ENCODE measurements around the gene CAPRIN2. TPM values are rescaled to one million over a fixed set of nuclear protein-coding genes. Genes with fewer than 3 reads are reported as not detected.

The CAPRIN2 gene
- total RNA-seq, 4 donors from 2014 or later: 20.8 to 71.7 (median 46.2) TPM

- WGBS, 2 donors: 1% methylated on average over 13 to 31 of the region's 40 CpGs
- no peak for TF ChIP-seq CTCF (IDR thresholded peaks at IDR 0.05)
- TF ChIP-seq EP300 (IDR thresholded peaks at IDR 0.05): no peak
- no peak for TF ChIP-seq POLR2A (IDR thresholded peaks at IDR 0.05)
- Histone ChIP-seq H3K36me3 (peaks cover 0 to under 1% (median 0%) of the 10 kb centered on the region in 3 donors), H3K4me1 (peaks cover 0 to 33% (median 5%) of the 10 kb centered on the region in 4 donors), H3K9me3 (no peaks in the 10 kb centered on the region), H3K27ac (peak overlapping the region; percentile 66 to 95 (median 80)), H3K27me3 (no peaks in the 10 kb centered on the region), H3K4me3 (peak overlapping the region; percentile 77 to 81 (median 78))
- DNase-seq (ENCODE audit: low spot score in 2 of 2): peak in 1 of 2 donors; percentile 5
These were observed 385 bp downstream of the CAPRIN2 start for GRCh38 chr12:30754383-30754749.

- Histone ChIP-seq H3K36me3 (peaks cover 0 to 6% (median 0%) of the 10 kb centered on the region in 3 donors), H3K9me3 (no peaks in the 10 kb centered on the region), H3K4me3 (peak overlapping the region; percentile 77 to 81 (median 78)), H3K4me1 (peaks cover 0 to 33% (median 5%) of the 10 kb centered on the region in 4 donors), H3K27me3 (no peaks in the 10 kb centered on the region), H3K27ac (peak overlapping the region; percentile 66 to 95 (median 80))
- TF ChIP-seq EP300 (IDR thresholded peaks at IDR 0.05): no peak
- TF ChIP-seq POLR2A (IDR thresholded peaks at IDR 0.05): no peak
- TF ChIP-seq CTCF (IDR thresholded peaks at IDR 0.05): no peak
- DNase-seq (ENCODE audit: low spot score in 2 of 2): no peak
- WGBS, 2 donors: 9 to 11% methylated on average over 18 of the region's 18 CpGs
These were observed 884 bp downstream of the CAPRIN2 start for GRCh38 chr12:30753751-30754382.

DNA sequence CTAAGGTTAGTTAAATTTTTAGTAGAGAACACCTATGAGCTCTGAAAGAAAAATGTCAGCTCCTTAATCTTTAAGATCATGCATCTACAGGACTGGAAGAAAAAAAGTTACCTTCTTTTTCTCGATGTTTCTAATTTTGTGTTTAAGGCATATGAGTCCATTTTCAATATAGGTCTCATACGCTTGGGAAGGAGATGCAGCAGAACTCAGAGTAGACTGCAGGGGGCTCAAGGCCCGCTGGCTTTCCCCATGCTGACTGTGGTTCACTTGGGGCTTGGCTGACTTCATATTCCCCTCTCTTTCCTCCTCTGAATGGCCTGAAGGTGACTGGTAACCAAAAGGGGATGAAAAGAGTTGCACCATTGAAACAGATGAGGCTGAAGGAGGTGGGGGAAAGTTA lies 1.5 kb downstream of the CAPRIN2 start:
- 62 to 64% methylated on average over 3 of the region's 3 CpGs for WGBS, 2 donors
- Histone ChIP-seq H3K9me3 (no peaks in the 10 kb centered on the region), H3K4me3 (peak overlapping the region in 1 of 4 donors; percentile 78), H3K27me3 (no peaks in the 10 kb centered on the region), H3K4me1 (peaks cover 0 to 33% (median 5%) of the 10 kb centered on the region in 4 donors), H3K36me3 (peaks cover 0 to 11% (median 0%) of the 10 kb centered on the region in 3 donors), H3K27ac (no peak overlapping the region)
- TF ChIP-seq EP300 (IDR thresholded peaks at IDR 0.05) (no peak), CTCF (IDR thresholded peaks at IDR 0.05) (no peak), POLR2A (IDR thresholded peaks at IDR 0.05) (no peak)
- no peak for DNase-seq (ENCODE audit: low spot score in 2 of 2)

GRCh38 chr12:30752255-30752654 lies 2.5 kb downstream of the CAPRIN2 start:
- Histone ChIP-seq H3K4me3 (no peak overlapping the region), H3K27me3 (no peaks in the 10 kb centered on the region), H3K27ac (no peak overlapping the region), H3K36me3 (peaks cover 0 to 21% (median 0%) of the 10 kb centered on the region in 3 donors), H3K4me1 (peaks cover 0 to 33% (median 5%) of the 10 kb centered on the region in 4 donors), H3K9me3 (no peaks in the 10 kb centered on the region)
- WGBS, 2 donors: 76 to 79% methylated on average over 3 of the region's 3 CpGs
- DNase-seq (ENCODE audit: low spot score in 2 of 2): no peak
- TF ChIP-seq CTCF (IDR thresholded peaks at IDR 0.05) (no peak), EP300 (IDR thresholded peaks at IDR 0.05) (no peak), POLR2A (IDR thresholded peaks at IDR 0.05) (no peak)

- peaks cover 0 to 37% (median 0%) of the 10 kb centered on the region in 3 donors for H3K36me3 ChIP-seq
- TF ChIP-seq POLR2A (IDR thresholded peaks at IDR 0.05): no peak
- no peak for TF ChIP-seq EP300 (IDR thresholded peaks at IDR 0.05)
- TF ChIP-seq CTCF (IDR thresholded peaks at IDR 0.05): no peak
- DNase-seq (ENCODE audit: low spot score in 2 of 2): no peak
- WGBS, 2 donors: 73 to 77% methylated on average over 2 of the region's 2 CpGs
- H3K4me1 ChIP-seq: peaks cover 0 to 20% (median 2%) of the 10 kb centered on the region in 4 donors
- no peaks in the 10 kb centered on the region for H3K27me3 ChIP-seq
- no peaks in the 10 kb centered on the region for H3K9me3 ChIP-seq
- no peak overlapping the region for H3K27ac ChIP-seq
- H3K4me3 ChIP-seq: no peak overlapping the region
These were observed 6.6 kb downstream of the CAPRIN2 start for GRCh38 chr12:30748147-30748546.

Data from tibial nerve (tissue), 4 donors.